GM21360 (cell line): ENCODE measurements around the gene FEN1.

Experiments
- ATAC-seq: cut with Tn5 transposase; IDR thresholded peaks from one replicate; pipeline ENCODE4 v1.9.1; 2021; ENCODE audit warnings: mild to moderate bottlenecking, moderate library complexity; ENCODE audit not compliant: unreplicated experiment

The FEN1 gene

DNA sequence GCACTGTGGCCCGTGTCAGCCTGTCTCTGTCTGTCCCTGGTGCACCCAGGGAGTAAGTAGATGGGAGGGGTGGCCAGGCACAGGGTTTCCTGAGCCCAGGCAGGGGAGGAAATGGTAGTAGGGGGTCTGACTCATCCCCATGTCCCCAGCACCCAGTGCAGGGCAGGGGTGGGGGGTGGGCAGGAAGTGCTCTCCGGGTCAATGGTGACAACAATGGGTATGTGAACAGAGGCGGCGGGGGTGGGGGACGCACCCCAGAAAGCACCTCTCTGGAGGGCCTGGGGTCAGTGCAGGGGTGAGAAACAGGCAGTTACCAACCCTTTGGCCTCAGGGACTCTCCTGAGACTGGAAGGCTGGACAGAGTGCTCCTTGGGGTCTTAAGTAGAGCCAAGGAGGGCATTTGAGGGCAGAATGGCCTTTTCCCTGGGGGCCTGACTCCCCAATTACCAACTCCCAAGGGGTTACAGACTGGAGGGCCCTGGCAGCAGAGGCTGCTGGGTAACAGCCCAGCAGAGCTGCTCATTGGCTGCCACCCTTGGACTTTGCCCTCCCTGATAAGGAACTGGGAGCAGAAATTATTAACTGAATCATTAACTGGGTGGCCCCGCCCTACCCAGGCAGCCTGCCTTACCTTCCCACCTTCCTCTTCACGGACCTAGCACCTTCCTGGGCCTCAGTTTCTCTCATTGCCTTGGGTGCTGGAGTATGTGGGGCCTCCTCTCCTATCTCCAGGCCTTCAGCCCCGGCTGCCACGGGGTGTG is 36.1 kb upstream of the FEN1 start:
- no peak for ATAC-seq

DNA sequence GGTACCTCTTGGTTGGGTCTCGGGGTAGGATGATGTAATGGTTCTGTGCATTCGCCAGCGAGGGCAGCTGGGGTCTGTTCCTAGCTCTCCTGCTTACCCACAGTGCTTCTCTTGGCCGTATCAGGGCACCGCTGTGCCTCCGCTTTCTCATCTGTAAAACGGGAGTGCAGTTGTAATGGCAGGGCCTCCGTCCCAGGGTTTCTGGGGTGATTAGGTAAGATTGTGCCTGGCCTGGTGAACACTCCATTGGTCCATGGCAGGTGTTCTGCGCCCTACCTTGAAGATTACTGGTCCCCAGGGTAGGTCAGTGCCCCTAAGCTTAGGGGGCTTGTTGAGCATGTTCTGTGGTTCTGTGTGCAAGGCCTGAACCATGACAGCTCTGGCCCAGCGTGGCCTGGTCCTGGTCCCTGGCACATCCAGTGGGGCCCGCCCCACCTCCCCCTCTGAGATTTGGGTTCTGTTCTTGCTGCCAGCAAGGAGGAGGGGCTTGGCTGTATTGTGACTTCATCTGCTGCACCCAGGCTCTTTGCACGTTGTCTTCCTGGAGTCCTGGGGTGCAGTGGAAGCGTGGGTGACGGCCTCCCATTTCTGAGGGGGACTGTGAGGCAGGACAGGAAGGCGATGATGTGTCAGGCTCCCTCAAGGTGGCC is 35.4 kb upstream of the FEN1 start:
- no peak for ATAC-seq

DNA sequence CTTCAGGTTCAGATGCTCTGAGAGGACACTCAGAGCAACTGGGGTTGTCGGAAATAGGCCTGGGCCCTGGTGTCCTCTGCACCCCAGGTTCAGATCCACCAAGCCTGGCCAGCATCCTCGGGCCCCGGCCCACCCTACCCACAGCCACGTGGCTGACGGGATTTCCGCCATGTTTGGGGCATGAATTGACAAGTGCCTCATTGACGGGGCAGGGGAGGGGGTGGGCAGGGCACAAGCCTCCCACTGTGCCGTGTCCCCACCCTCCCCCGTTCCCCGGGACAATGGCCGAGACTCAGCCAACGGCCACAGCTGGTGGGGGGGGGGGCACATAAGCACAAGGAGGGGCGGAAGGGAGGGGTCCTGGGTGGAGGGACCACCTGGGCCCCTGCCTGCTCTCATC is 31.8 kb upstream of the FEN1 start:
- no peak for ATAC-seq

DNA sequence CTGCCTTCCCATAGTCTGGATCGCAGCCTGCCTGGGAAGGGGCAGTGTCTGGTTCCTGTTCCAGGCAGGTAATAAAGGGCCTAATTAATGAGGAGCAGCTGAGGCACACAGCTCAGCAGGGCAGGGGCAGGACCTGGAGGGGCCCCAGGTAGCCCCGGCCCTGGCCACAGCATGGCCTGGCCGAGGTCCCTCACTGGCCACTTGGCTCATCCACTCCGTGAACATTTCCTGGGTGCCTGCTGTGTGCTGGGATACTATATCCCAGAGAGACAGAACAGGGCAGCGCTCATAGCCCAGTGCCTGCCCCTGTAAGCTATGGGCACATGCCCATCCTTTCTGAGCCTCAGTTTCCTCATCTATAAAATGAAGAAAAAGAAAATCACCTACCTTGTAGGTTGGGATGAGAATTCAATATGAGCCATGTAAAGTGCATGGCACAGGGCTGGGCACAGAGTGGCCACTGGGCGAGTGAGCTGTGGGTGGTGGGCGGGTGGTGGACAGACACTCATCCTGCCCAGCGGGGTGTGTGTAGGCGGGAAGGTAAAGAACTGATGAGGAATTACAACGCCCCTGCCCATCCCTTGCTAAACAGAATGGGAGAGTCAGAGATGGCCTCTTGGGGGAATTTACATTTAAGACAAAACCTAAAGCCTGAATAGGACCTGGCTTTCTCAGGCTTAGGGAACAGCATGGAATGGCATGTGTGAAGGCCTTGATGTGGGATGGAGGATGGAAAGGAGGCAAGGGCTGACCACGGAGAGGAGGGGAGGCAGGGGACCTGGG is 31.1 kb upstream of the FEN1 start:
- ATAC-seq: no peak

DNA sequence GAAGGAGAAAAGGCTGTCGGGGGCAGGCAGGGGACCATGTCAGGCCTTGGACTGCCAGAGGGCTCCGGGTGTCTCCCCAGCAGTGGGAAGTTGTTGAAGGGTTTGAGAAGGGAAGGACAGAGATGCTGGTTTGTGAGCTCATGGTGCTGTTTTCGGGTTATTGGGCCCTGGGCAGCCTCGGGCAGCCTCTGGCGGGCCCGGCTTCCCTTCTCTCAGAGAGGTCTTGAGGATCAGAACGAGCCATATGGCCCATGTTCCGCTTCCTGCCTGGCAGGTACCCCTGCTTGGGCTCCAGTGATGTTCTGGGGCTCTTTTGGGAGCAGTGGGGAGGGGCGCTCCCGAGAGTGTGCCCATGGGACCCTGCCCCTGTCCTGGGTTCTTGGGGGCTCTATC is 30.5 kb upstream of the FEN1 start:
- ATAC-seq: no peak

DNA sequence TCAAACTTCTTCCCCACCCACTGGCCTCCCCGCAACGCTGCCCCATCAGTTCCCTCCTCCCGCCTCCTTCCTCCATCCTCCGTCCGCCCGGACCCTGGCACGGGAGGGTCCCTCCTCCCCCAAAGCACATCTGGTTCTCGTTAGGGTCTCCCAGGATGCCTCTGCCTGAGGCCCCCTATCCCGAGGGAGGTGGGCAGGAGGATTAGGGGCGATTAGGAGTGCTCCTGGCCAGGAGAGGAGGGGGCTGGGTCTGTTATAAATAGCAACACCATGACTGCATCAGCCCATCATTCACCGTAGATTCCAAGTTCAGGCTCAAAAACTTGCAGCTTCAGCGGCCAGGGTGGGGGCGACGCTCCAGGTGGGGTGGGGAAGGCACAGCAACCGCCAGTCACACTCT is 29.9 kb upstream of the FEN1 start:
- ATAC-seq: no peak

DNA sequence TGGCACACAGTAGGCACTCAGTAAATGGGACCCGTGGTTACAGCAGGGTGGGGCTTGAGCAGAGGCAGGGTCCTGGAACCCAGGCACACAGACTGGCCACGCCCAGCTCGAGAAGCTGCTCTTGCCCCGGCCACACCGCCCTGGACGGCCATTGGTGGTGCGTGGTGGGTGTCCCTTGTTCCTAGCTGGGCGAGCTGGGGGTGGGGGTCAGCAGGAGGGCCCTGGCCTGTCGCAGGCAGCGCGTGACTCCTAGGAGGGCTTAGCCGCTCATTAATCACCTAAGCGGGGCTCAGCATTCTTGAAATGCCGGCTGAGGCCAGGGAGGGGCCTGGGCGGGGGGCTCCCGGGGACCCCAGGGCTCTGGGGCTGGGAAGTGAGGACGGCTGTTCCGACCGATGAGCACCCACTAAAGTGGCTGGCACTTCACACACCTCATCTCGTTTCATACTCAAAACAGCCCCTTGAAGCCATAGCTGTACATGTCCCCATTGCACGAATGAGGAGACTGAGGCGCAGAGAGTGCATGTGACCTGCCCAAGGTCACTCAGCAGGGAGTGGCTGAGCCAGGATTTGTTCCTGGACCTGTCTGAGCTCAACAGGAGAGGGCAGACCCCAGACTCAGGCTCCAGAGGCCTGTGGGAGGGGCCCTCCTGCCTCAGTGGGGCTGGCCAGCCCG is 28.6 kb upstream of the FEN1 start:
- no peak for ATAC-seq

DNA sequence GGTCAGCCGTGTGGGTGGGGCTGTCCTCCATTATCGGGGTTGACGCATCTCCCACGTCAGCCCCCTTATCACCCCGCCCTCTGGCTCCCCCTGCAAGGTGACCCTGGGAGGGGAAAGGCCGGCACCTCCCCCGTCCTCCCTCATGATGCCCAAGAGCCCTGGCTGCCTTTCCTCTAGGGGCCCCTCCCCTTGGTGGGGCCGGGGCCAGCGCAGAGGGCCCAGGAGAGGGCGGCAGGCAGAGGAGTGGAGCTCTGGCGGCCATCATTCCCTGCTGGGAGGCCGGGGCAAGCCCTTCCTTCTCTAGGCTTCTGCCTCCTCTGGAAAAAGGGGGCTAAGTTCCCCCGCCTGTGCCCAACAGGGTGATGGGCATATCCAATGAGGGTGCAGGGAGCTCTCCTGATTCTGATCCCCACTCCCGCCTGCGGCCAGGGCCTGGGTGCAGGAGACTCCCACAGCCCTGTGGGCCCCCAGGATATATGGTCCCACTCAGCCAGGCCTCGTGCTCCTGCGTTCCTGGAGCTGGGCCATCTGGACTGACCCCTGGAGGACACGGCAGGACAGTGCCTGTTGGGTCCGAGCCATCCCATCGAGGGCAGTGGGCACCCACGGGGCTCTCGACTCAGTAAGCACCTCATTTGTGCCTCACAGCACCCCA is 28.0 kb upstream of the FEN1 start:
- no peak for ATAC-seq

DNA sequence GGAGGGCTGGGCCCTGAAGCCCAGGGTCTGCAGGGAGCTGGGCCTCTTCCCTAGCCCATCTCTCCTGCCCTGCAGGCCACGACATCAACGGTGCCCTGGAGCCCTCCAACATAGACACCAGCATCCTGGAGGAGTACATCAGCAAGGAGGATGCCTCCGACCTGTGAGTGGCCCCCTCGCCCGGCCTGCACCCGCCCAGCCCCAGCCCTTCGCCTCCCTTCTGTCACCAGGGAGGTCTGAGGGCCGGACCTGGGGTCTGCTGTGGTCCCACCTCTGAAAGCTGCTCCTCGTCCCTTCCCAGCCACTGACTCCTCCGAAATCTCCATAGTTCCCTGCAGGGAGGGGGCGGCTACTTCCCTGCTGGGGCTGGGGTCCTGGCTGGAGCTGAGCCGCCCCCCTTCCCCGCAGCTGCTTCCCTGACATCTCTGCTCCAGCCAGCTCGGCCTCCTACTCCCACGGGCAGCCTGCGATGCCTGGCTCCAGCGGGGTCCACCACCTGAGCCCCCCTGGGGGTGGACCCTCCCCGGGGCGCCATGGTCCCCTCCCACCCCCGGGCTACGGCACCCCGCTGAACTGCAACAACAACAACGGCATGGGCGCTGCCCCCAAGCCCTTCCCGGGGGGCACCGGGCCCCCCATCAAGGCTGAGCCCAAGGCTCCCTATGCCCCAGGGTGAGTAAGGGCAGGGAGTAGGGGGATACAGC is 27.0 kb upstream of the FEN1 start:
- ATAC-seq: no peak

DNA sequence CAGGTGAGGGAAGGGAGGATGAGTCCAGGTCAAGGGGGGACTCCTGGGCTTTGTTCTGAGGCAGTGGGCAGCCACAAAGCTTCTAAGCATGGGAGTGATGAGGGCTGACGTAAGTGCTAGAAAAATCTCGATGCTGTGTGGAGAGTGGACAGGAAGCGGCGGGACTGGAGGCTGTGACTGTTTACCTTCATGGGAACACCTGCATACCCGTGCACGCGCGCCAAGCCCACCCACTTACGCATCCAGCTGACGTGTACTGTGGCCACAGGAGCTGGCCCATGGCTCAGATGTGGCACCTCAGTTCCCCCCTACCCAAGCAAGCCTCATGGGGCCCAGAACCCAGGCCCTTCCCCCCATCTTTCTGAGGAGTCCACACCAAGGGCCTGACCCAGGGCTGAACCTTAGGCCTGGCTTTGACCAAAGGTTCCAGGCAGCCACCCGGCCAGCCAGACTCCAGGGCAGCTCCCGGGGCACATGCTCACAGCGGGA is 26.3 kb upstream of the FEN1 start:
- no peak for ATAC-seq

DNA sequence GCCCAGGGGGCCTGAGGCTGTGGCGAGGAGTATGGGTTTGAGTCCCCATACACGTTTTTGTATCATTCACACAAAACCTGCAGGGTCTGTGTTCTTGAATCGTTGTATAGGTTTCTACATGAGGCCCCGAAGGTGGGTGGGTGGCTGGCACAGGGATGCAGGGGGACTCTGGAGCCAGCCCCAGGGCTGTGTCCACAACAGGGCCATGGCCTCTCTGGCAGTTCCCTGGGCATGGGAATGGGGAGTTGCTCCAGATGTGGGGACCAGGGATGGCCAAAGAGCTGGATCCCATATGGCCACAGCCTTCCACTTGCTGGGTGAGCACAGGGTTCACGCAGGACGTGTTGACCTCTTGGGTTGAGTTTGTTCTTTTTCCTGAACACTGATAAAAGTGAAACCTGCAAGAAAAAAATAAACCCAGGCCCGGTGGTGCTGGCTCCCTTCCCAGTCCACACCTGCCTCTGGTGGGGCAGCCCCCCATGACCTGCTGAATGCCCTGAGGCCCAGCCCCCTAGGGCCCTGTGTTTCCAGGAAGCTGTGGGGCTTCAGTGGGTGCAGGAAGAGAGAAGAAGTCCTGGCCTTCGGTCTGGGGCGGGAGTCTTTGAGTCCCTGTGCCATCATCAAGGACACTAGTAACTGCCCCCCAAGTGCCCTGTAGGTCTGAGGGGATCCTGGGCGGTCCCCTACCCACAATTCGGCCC is 24.2 kb upstream of the FEN1 start:
- no peak for ATAC-seq

DNA sequence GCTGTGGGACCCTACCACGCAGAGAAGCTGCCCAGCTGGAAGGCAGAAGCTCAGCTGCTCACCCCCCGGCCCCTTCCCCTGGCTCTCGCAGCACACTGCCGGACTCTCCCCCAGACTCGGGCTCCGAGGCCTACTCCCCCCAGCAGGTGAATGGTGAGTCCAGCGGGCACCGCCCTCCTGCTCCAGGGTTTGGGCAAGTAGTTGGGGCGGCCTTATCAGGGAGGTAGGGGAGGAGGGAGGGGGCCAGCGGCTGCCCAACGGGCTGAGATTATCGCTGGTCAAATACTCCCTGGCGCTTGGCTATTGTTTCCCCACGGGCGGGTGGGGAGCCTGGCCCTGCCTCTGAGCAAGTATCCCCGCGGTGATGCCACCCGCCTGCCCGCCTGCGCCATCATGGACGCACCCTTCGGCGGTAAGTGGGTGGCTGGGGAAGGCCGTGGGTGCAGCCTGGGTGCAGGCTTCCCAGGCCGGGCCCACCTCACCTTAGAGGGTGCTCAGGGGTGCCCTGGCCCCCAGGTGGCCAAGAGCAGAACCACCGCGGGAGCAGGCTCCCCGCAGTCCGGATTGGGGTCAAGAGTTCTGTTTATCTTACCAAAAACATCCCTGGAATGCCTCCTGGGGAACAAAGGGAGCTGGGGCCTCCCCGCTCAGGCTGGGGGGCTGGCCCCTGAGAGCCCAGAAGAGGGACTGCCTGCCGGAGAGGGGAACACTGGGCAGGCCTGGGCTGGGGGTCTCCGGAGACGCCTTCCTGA is 23.4 kb upstream of the FEN1 start:
- no peak for ATAC-seq

DNA sequence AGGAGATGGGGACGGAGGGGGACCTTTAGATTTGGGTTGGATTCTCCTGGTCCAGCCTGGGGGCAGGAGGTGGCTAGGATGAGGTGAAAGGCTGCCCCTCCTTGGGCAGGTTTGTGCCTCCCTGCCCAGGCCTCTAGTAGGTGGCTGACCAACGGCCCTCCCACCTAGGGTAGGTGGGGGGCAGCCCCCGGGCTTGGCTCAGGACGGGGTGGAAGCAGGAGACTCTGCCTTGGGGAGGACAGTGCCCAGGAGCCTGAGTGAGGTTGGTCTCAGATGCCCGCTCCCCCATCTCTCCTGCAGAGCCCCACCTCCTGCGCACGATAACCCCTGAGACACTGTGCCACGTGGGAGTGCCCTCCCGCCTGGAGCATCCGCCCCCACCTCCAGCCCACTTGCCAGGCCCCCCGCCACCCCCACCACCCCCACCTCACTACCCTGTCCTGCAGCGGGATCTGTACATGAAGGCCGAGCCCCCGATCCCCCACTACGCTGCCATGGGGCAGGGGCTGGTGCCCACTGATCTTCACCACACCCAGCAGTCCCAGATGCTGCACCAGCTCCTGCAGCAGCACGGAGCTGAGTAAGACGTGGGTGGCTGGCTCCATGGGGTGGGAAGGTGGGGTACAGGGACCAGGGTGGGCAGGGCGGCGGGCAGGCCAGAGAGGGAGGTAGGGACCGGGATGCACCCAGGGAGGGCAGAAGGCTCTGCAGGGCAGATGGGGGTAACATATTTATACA is 22.6 kb upstream of the FEN1 start:
- ATAC-seq: no peak

DNA sequence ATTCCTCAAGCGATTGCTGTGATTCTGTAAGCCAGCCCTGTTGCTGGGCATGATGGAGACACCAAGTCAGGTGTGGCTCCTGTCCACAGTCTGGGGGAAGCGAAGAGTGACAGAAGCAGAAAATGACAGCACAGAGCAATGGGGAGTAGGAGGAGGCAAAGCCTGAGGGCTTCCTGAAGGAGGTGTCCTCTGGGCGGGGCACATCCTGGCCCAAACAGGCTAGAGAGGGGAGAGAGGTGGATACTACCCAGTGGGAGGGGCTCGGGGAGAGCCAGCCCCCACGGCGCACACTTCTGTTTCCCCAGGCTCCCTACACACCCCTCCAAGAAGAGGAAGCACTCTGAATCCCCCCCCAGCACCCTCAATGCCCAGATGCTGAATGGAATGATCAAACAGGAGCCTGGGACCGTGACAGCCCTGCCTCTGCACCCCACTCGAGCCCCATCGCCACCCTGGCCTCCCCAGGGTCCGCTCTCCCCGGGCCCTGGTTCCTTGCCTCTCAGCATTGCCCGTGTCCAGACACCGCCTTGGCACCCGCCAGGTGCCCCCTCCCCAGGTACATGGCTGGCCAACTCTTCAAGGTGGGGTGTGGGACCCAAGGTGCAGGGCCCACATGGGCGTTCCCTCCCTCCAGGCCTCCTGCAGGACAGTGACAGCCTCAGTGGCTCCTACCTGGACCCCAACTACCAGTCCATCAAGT is 21.4 kb upstream of the FEN1 start:
- ATAC-seq: no peak

DNA sequence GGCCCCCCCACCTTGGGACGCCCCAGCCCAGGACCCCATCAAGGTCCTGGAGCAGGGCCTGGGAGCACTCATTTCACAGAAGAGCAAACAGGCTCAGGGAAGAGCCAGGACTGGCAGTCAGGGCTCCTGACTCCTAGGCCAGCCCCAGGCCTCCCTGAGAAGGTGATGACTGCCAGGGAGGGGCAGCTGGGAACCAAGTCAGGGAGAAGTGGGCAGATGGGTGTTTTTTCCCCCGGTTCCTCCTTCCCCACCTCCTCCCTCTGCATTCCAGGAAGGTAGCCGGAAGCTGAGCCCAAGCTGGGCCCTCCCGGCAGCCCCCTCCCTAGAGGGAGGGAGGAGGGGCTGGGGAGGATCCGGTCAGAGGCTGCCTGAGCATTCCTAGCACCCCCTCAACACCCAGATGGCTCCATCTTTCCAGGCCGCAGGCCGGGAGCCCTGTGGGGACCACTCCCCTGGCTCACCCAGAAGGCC is 20.7 kb upstream of the FEN1 start:
- ATAC-seq: no peak

DNA sequence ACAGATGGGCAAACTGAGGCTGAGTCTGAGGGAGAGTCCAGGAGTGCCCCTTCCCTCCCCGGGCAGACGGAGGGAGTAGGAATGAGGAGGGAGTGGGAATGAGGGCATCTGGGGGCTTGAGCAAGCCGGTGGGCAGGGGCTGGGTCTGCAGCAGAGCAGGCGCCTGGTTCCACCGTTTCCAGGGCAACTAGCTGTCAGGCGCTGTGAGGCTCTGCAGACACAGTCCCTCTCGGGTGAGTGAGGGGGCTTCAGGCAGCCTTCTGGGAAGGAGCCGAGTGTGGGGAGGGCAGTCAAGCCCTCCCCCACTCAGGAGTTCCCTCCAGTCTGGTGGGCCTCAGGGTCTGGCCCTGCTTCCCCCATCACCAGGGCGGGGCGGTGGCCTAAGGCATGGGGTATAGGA is 19.4 kb upstream of the FEN1 start:
- no peak for ATAC-seq

DNA sequence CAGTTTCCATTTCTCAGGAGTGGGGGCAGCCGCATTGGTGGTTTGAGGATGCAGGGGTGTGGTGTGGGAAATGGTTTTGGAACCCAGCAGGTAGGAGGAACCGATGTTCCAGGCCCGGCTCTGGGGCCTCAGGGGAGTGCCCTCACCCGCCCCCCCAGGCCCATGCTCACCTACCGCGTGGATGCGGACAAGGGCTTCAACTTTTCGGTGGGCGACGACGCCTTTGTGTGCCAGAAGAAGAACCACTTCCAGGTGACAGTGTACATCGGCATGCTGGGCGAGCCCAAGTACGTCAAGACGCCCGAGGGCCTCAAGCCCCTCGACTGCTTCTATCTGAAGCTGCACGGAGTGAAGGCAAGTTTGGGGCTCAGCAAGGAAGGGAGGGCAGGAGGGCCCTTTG is 18.9 kb upstream of the FEN1 start:
- ATAC-seq: no peak
